ENCODE results near the gene NAT9.

The NAT9 gene

GRCh38 chr17:74776044-74776962 is at the start of gene NAT9:
NAT9 (minus strand) TSS chr17:74776345; CDS start chr17:74775698, 647 bp downstream.
- peak; percentile 100 for DNase-seq (ENCODE audit: low spot score)

- DNase-seq (ENCODE audit: low spot score), result no peak
These were observed 48.9 kb upstream of the NAT9 start for GRCh38 chr17:74824961-74825627.

GRCh38 chr17:74822939-74823367 is 46.8 kb upstream of the NAT9 start:
- no peak for DNase-seq (ENCODE audit: low spot score)

- no peak for DNase-seq (ENCODE audit: low spot score)
These were observed 46.3 kb upstream of the NAT9 start for GRCh38 chr17:74822335-74822938.

- no peak for DNase-seq (ENCODE audit: low spot score)
These were observed 45.6 kb upstream of the NAT9 start for GRCh38 chr17:74821655-74822334.

GRCh38 chr17:74819801-74820436 is 43.8 kb upstream of the NAT9 start:
- DNase-seq (ENCODE audit: low spot score), result no peak

- DNase-seq (ENCODE audit: low spot score), result no peak
These were observed 42.3 kb upstream of the NAT9 start for GRCh38 chr17:74818291-74818938.

- DNase-seq (ENCODE audit: low spot score), result no peak
These were observed 40.9 kb upstream of the NAT9 start for GRCh38 chr17:74816905-74817620.

- no peak for DNase-seq (ENCODE audit: low spot score)
These were observed 39.6 kb upstream of the NAT9 start for GRCh38 chr17:74815550-74816370.

GRCh38 chr17:74815067-74815466 is 38.9 kb upstream of the NAT9 start:
- DNase-seq (ENCODE audit: low spot score), result no peak

GRCh38 chr17:74814453-74814852 is 38.3 kb upstream of the NAT9 start:
- no peak for DNase-seq (ENCODE audit: low spot score)

GRCh38 chr17:74812109-74813009 is 36.2 kb upstream of the NAT9 start:
- DNase-seq (ENCODE audit: low spot score), result no peak

GRCh38 chr17:74810699-74811485 is 34.7 kb upstream of the NAT9 start:
- no peak for DNase-seq (ENCODE audit: low spot score)

- DNase-seq (ENCODE audit: low spot score), result no peak
These were observed 32.7 kb upstream of the NAT9 start for GRCh38 chr17:74808714-74809430.

GRCh38 chr17:74807925-74808324 is 31.8 kb upstream of the NAT9 start:
- no peak for DNase-seq (ENCODE audit: low spot score)

GRCh38 chr17:74807441-74807840 is 31.3 kb upstream of the NAT9 start:
- DNase-seq (ENCODE audit: low spot score), result no peak

GRCh38 chr17:74806334-74806733 is 30.2 kb upstream of the NAT9 start:
- no peak for DNase-seq (ENCODE audit: low spot score)
